Measurements from ENCODE around the gene DKK2. TPM values are rescaled to one million over a fixed set of nuclear protein-coding genes. Genes with fewer than 3 reads are reported as not detected.

DKK2 gene
- total RNA-seq, 2 donors from 2014 or later, result 0.27 to 2.2 TPM

DNA sequence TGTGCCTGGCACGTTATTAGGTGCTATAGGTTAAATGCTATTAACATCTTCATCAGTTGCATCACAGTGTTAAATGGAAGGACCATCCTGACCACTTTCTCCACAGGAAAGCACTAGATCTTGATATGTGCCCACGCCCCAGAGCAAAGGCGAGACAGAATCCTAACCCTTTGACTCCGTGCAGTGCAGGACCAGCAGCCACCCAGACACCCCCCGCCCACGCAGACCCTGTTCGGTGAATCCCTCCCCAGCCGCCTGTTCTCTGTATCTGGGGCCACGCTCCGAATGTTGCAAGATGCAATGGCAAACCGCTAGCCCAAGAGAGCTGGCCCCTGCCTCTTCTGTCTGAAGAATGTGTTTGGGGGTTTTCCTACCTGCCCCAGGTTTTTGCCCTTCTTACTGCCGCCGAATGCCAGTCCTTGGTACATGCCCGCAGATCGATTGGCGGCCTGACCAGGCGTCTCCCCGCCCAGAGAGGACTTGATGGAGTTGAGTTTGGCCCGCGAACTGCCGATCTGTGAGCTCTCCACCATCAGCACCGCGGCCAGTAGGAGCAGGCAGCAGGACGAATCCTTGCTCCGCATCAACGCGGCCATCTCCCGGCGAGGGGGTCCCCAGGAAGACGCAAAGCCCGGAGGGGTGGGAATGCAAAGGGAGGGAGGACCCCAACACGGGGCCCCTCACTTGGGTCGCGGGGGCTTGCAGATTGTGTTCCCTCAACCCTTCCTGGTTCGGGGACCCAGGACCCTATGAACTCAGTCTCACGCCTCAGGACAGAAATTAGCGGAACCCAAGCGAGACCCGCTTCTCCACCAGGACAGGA is 906 bp downstream of the DKK2 start:
- Histone ChIP-seq H3K27me3 (replicated peaks; ENCODE audit: insufficient read depth) (no peaks in the 10 kb centered on the region), H3K4me3 (peak overlapping the region; percentile 72), H3K27ac (no peak overlapping the region), H3K36me3 (no peaks in the 10 kb centered on the region), H3K9me3 (no peaks in the 10 kb centered on the region), H3K4me1 (ENCODE audit: control insufficient read depth in 1 of 2, low read depth in 2 of 2) (peaks cover 7 to 34% of the 10 kb centered on the region in 2 donors)
- no peak for ATAC-seq (ENCODE audit: insufficient number of reproducible peaks, low FRiP score, low read depth)
- DNase-seq (ENCODE audit: low spot score), result no peak
- TF ChIP-seq, protein P1, sequence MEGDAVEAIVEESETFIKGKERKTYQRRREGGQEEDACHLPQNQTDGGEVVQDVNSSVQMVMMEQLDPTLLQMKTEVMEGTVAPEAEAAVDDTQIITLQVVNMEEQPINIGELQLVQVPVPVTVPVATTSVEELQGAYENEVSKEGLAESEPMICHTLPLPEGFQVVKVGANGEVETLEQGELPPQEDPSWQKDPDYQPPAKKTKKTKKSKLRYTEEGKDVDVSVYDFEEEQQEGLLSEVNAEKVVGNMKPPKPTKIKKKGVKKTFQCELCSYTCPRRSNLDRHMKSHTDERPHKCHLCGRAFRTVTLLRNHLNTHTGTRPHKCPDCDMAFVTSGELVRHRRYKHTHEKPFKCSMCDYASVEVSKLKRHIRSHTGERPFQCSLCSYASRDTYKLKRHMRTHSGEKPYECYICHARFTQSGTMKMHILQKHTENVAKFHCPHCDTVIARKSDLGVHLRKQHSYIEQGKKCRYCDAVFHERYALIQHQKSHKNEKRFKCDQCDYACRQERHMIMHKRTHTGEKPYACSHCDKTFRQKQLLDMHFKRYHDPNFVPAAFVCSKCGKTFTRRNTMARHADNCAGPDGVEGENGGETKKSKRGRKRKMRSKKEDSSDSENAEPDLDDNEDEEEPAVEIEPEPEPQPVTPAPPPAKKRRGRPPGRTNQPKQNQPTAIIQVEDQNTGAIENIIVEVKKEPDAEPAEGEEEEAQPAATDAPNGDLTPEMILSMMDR (IDR thresholded peaks at IDR 0.05), result no peak

DNA sequence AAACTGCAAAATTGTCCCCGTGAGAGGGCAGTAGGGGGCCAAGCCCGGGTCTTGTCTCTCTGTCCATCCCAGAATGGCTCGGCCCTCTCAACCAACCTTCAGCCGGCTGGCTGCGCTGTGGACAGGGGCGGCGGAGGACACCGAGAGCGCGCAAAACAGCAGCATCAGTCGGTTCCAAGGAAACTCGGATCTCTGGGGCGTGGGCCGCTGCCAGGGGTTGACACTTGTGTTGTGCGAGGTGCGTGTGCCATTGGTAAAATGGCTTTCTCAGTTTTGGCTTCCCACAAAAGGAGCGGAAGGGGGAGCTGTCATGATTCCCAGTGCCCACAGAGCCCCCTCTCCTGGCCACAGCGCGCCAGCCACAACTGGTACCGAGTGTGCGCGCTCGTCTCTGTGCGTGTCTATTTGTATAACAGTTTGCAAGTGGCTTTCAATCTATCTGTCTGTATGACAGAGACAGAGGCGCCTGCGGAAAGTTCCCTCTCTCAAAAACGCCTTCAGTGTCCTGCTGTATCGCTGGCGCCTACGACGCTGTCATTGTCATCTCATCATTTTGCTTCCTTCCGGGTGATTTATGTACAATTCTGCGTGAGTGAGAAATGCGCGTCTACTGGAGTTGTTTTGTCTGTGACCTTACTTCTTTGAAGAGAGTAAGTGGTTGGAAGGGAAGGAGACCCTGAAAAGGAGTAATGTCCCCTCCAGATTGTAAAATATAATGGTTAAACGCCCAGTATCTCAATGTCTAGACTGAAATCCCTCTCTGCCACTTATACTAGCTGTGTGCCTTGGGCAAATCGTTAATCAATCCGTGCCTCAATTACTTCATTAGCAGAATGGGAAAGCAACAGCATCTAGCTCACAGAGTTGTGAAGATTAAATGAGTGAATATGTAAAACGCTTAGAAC is 1.8 kb downstream of the DKK2 start:
- H3K9me3 ChIP-seq, result no peaks in the 10 kb centered on the region
- H3K27me3 ChIP-seq (replicated peaks; ENCODE audit: insufficient read depth), result no peaks in the 10 kb centered on the region
- no peaks in the 10 kb centered on the region for H3K36me3 ChIP-seq
- H3K27ac ChIP-seq, result no peak overlapping the region
- ATAC-seq (ENCODE audit: insufficient number of reproducible peaks, low FRiP score, low read depth) (no peak), DNase-seq (ENCODE audit: low spot score) (no peak)
- peak overlapping the region; percentile 72 for H3K4me3 ChIP-seq
- TF ChIP-seq, protein P1 (IDR thresholded peaks at IDR 0.05), result peak; percentile 28
- H3K4me1 ChIP-seq (ENCODE audit: control insufficient read depth in 1 of 2, low read depth in 2 of 2), result peaks cover 7 to 34% of the 10 kb centered on the region in 2 donors

DNA sequence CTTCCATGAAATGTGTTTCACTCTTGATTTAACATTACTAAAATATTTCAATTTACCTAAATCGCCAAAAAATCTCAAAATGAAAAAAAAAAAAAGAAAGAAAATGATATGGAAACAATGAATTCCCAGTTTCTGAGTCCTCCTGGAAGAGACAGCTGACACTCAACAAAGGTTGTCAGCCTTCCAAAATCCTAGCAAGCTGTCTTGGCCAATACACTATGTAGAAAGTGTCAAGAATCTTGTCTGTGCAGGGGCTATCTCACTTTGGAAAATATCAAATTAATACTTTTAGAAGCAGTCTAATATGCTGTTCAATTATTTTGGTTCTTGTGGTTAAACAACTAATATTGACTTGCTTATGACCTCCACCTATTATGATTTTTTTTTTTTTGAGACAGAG is 8.7 kb downstream of the DKK2 start:
- no peak overlapping the region for H3K27ac ChIP-seq
- H3K4me3 ChIP-seq, result no peak overlapping the region
- no peaks in the 10 kb centered on the region for H3K9me3 ChIP-seq
- TF ChIP-seq, protein P1 (IDR thresholded peaks at IDR 0.05), result no peak
- H3K27me3 ChIP-seq (replicated peaks; ENCODE audit: insufficient read depth), result no peaks in the 10 kb centered on the region
- no peaks in the 10 kb centered on the region for H3K4me1 ChIP-seq (ENCODE audit: control insufficient read depth in 1 of 2, low read depth in 2 of 2)
- DNase-seq (ENCODE audit: low spot score) (no peak), ATAC-seq (ENCODE audit: insufficient number of reproducible peaks, low FRiP score, low read depth) (no peak)
- no peaks in the 10 kb centered on the region for H3K36me3 ChIP-seq

DNA sequence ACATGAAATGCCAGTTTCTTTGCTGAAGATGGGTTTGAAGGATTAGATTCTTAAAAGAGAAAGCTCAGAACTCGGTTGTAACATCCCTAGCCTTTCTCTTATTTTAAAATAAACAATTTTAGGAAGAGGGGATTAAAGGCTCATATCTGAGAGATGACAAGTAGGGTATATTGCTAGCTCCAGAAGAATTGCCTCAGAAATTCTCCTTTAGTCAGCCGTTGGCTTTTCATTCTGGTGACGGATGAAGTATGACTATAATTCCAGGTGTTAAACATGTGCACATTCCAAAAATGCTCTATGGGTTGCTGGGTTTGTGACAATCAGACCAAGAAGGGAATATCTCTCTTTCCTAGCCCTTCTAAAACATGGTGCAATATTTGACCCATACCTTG is 17.8 kb downstream of the DKK2 start:
- no peaks in the 10 kb centered on the region for H3K36me3 ChIP-seq
- no peak overlapping the region for H3K4me3 ChIP-seq
- no peaks in the 10 kb centered on the region for H3K9me3 ChIP-seq
- no peak for ATAC-seq (ENCODE audit: insufficient number of reproducible peaks, low FRiP score, low read depth)
- H3K27me3 ChIP-seq (replicated peaks; ENCODE audit: insufficient read depth), result no peaks in the 10 kb centered on the region
- H3K27ac ChIP-seq, result no peak overlapping the region
- no peak for DNase-seq (ENCODE audit: low spot score)
- TF ChIP-seq, protein P1 (IDR thresholded peaks at IDR 0.05), result no peak
- no peaks in the 10 kb centered on the region for H3K4me1 ChIP-seq (ENCODE audit: control insufficient read depth in 1 of 2, low read depth in 2 of 2)
